DMS153 treated with DMSO at 0.1 percent for 48 hours (cell line): ENCODE data around the gene TRIM7.
"Not testable (repeated sequence)": the region's sequence is repeated elsewhere in the genome, so short reads cannot be mapped to it uniquely, and the experiment has no call there.

Experiments
- DNase-seq: peaks from one replicate; lab custom pipeline; 2025; ENCODE audit not compliant: unreplicated experiment; lab: John Stamatoyannopoulos, UW

The TRIM7 gene

DNA sequence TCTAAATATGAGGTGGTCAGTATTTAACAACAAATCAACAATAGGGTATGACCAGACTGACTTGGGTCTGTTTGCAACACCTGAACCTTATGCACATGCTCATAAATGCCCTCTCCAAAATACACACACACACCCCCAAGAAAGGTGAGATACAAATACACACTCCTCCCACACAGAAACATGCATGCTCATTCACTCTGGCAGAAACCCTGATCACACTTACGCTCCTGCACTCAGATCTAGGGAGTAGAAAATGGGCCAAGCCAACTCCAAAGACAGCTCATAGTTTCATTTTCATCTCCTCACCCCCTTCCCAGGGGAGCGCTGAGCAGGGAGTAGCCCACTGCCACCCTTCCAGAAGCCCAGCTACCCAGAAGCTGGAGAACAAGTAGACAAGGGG lies 11.3 kb downstream of the TRIM7 start:
- no peak for DNase-seq

DNA sequence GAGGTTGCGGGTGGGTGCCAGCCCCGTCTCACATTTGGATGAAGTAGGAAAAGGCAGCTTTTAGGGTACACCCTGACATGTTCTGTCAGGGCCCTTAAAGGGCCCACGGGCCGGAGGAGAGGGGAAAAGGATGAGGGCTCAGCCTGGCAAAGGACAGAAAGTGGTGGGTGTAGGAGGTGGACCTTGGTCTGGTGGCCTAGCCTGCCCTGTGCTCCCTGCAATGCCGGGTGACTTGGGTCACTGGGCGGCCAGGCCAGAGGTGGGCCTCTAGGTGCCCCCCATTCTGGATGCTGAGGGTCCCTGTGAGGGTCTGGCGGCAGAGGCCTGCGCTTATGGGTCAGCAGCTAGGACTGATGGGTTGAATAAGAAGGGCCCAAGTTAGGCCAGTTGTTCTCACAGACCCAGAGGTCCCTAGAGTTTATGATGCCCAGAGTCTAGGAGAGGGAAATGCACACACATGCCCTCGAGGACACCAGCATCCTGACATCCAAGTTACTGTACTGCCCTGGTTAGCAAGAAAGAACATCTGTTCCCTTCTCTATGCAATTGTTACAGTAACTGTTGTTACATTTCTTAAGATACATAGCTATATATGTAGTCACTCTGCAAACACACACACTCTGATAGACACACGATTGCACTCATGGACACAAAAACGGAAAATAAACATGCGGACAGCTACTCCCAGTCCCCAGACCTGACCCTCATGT lies 12.5 kb downstream of the TRIM7 start:
- DNase-seq = no peak

DNA sequence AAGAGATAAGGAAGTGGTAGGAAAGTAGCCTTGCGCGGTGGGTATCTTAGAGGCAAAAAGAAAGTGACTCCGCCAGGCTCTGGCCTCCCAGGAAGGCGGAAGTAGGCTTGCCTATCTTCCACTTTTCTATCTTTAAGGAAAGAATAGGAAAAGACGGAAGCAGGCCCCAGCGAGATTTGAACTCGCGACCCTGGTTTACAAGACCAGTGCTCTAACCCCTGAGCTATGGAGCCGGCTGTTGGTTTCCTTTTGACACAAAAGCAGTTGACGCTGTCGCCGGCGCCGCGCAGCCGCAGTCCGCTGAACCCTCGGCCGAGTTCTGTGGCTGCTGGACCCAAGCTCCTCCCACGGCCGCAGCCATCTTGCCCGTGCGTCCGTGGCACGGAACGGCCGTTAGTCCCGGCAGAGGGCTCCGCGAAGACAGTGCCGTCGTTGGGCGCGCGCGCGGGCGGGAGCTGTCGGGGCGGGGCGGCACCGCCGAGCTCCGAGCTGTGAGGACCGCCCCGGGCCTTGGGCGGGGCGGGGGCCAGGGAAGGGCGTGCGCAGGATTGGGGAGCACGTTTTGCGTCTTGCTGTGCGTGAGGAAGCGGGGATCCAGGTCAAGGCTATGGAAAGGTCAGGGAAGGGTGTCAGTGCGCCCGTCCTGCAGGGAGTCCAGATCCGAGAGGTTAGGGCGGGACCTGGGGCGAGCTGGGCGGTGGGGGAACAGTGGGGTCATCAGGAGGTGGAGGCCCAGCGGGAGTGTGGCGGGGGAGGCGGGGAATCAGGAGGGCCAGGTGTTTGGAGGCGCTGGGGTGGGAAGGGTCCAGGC lies 13.3 kb downstream of the TRIM7 start:
- no peak for DNase-seq

DNA sequence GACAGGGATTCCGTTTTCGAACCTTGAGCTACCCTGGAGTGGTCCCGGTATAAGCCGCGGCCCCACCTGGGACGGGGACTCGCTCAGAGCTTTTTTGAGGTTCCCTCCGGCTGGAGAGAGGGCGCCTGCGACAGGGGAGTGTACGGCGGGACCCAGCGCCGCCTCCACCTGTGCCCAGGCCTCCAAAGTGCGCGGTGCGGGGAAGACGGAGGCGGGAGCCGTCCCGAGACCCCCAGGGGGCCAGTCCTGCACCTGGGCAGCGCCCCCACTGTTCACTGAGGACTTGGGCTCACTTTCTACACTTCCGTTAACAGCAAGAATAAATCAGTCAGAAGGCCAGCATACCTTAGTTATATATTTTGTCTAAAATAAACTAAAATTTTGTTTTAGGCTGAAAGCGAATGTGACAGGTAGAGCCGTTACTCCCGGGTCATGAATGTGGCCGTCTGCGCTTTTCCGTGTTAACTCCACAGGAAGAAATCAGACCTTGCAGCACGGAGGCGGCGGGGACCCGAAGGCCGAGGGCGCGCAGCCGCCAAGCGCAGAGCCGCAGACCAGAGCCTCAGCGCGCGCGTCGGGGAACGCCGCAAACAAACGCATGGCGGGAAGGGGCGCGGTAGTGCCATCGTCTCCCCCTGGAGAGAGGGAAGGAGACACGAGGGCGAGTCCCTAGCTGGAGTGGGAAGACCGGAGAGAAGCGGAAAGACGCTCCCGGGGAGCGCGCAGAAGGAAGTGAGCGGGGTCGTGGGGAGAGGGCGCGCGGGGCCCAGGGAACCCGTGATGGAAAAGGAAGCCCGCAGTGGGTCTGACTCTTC lies 14.1 kb downstream of the TRIM7 start:
- DNase-seq = no peak

DNA sequence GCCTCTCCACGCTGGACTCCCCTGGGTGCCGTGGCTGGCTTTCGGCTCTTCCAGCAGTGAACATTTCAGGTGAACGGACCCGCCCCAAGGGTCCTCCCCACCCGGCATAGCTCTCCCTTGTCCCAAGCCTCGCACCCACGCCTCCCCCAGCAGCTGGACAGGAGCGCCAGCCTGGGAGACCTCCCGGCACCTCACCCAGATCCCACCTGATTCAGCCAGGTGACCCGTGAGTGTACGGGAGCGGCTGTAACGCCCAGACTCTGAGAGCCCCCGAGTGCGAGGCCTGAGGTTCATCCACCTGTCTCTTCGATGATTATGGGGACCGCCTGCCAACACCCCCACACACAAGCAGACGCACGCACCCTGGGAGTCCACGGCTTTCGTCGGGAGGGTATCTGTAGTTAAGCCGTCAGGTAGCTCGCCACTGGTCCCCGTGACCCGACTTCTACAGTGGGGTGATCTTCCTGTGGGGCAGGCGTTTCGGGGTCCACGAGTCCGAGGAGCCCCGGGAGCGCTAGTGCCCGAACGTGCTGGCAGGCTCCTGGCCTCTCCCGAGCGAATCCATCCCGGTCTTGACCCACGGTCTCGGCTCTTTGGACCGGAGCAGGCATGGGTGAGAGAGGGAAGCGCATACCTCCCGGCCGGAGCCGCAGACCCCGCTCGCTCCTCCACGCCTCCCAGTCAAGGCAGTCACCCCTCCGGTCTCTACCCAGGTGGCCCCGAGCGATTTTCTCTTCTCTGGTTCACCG lies 14.9 kb downstream of the TRIM7 start:
- no peak for DNase-seq

DNA sequence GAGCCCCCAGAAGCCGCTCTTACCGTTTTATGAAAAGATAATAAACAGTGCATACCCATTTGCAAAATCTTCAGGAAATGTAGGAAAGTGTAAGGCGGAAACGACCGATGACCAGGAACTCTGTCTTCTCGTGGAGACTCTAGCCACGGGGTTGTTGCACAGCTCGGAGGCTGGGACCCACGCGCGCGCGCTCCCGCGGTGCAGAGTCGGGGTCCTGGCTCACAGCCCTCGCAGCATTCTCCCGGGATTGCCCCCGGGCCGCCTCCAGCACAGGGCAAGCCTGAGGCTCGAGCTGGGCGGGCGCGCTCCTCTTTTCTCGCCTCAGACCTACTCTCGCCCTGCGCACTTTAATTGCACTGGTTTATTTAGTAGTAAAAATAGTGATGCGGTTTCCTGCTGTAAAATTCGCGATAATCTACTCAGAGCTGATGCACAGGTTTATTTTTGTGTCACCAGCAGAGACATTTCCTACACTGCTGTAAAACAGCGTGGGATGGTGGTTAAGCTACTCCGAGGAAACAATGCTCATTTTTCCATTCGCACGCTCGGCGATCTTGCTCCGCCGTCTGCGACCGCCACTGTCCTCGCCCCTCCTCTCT lies 15.5 kb downstream of the TRIM7 start:
- DNase-seq = no peak

DNA sequence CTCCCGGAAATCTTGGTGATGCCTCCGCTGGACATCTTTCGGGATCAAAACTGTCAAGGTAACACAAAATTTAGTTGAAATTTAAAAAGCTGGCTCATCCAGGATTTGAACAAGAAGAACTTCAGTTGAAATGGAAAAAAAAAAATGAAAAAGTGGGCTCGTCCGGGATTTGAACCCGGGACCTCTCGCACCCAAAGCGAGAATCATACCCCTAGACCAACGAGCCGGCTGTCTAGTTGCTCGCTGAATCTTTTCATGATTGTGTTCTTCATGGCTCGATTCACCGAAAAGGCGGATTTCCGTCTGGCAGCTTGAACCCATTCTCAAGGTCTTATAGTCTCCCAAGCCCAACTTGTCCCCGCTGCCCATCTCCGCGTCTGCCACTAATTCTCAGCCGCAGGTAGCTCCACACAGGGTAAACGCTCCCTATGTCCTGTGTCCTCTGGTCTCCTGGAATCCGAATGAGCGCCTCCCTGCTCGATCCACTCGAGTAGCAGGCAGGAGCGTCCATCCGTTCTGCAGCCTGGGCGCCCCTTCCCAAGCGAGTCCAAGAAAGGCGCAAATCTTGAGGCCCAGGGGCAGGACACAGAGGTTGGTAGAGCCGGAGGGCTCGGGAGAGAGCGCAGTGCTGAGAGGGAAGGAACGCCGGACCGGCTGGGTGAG lies 16.2 kb downstream of the TRIM7 start:
- no peak for DNase-seq

DNA sequence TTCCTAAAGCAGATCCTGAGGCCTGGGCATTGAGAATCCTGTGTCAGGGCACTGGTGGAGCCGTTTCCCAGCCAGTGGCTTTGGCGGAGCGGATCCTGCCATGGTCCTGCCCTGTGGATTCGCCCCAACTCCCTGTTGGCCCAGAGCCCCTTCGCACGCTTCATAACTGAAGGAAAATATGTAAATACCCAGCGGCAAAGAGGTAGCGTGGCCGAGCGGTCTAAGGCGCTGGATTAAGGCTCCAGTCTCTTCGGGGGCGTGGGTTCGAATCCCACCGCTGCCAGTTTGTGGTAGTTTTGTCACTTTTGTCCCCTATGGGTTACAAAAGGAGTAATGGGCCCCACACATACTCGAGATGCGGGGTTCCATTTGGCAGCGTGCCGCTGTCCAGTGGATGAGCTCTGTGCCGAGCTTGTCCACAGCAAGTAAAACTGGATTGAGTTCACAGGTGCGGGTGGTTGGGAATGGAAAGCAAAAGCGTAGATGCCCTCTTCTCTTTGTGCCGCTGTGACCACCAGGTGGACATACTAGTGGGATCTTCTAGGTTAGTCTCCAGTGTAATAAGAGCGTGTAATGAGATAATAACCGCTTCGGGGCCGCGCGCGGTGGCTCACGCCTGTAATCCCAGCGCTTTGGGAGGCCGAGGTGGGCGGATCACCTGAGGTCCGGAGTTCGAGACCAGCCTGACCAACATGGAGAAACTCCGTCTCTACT lies 17.3 kb downstream of the TRIM7 start:
- DNase-seq = no peak

DNA sequence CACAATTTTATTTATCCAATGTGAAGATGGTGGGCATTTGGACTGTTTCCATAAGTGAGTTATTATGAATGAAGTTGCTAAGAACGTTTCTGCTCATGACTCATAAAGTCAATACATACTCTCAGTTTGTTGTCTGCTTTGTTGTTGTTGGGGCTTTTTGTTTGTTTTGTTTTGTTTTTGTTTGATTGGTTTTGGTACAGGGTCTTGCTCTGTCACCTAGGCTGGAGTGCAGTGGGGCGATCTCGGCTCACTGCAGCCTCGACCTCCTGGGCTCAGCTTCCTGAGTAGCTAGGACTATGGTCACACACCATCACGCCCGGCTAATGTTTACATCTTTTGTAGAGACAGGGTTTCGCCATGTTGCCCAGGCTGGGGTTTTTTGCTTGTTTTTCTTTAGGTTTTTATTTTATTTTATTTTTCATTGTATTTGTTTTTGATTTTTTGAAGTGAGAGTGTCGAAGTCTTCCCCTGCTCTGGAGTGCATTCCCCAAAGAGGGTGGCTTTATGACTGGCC lies 18.0 kb downstream of the TRIM7 start:
- no peak for DNase-seq

DNA sequence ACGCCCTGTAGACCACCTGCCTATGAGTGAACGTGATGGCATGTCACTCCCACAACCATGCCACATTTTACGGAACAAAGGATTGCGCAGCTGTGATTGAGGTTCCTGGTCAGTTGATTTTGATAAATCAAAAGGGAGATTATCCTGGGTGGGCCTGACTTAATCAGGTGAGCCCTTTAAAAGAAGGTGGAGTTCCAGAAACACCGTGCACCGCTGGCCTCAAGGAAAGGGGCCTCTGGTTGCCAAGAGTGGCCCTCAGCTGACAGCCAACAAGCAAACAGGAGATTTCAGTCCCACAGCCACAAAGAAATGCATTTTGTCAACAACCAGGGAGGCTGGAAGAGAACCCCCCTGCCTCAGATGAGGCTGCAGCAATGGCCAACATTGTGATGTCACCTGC lies 19.0 kb downstream of the TRIM7 start:
- no peak for DNase-seq

DNA sequence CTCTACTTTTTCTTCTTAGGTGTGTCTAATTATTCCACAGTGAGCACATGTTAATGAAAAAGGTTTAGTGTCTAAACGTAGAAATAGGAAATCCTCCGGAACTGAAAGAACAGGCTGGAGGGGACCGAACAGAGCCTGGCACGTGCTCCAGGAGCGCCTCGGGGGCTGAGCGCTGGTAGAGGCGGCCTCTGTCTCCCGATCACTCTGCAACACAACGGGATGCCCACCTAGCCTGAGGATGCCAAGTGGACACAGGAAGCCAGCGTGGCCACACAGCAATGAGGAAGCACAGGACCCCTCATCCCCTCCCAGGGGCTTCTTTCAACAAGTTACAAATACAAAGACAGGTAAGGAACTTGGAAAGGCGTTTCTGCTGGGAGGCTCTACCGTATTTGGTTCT lies 19.4 kb downstream of the TRIM7 start:
- DNase-seq = no peak

DNA sequence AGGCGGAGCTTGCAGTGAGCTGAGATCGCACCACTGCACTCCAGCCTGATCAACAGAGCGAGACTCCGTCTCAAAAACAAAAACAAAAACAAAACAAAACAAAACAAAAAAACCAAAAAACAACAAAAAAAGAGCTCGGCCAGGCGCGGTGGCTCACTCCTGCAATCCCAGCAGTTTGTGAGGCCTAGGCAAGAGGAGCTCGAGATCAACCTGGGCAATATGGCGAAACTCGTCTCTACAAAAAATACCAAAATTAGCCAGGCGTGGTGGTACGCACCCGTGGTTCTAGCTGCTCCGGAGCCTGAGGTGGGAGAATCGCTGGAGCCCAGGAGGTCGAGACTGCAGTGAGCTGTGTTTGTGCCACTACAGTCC lies 20.2 kb downstream of the TRIM7 start:
- DNase-seq = no peak

DNA sequence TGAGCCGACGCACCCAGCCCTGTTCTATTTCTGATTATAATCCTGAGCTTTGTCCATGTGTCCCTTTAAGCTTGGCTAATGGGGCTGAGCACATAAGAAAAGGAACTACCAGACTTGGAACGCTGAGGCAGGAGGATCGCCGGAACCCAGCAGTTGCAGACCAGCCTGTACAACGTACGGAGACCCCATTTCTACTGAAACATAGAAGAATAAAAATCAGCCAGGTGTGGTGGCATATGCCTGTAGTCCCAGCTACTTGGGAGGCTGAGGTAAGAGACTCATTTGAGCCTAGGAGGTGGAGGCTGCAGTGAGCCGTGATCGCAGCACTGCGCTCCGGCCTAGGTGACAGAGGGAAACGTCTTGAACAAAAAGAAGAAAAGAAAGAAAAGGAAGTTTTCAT lies 22.3 kb downstream of the TRIM7 start:
- DNase-seq = no peak

DNA sequence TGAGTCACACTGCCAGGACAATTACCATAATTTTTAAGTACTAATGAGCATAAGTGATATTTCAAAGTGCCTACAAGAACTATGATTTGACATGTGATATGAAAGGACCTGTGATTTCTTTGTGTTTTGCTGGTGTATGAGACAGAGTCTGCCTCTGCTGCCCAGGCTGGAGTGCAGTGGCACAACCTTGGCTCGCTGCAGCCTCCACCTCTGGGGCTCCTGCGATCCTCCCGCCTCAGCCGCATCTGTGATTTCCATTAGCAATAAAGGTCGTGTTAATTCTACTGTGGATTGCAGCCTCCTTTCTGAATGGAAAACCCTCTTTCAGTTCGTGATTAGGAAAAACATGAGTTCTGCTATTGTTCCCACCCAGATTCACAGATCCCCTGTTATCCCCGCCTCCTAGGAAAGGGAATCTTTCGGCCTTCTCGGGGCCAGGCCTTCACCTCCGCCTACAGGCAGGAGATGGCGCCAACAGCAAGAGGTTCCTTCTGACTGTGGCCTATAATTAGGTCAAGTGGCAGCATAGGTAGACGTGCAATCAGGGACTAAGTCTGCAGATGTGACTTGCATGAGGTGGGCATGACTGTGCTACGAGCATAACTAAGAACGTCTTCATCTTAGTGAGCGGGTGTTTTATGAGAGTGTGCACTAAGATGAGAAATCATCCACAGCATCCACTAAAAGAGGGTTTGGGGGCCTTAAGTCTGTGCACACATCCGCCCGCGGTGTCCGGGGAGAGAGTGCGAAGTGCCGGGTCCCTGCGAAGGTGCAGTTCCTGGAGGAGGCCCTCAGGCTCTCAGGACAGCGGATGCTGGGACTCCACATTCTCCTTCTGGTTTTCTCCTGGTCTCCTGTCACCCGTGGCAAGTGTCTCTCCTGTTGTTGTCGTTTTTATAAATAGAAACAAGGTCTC lies 23.1 kb downstream of the TRIM7 start:
- no peak for DNase-seq

DNA sequence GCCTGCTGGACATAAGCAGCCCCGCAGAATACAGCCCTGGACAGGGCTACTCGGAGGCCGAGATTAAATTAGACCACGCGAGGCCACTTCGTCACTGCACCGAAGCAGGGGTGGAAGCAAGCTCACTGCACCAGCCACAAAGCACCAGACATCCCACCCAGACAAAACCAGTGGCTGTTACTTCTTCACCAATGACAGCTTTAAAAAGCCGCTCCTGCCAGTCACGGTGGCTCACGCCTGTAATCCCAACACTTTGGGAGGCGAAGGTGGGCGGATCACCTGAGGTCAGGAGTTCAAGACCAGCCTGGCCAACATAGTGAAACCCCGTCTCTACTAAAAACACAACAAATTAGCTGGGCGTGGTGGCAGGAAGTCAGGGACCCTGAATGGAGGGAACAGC lies 27.4 kb downstream of the TRIM7 start:
- DNase-seq = not testable (repeated sequence)

DNA sequence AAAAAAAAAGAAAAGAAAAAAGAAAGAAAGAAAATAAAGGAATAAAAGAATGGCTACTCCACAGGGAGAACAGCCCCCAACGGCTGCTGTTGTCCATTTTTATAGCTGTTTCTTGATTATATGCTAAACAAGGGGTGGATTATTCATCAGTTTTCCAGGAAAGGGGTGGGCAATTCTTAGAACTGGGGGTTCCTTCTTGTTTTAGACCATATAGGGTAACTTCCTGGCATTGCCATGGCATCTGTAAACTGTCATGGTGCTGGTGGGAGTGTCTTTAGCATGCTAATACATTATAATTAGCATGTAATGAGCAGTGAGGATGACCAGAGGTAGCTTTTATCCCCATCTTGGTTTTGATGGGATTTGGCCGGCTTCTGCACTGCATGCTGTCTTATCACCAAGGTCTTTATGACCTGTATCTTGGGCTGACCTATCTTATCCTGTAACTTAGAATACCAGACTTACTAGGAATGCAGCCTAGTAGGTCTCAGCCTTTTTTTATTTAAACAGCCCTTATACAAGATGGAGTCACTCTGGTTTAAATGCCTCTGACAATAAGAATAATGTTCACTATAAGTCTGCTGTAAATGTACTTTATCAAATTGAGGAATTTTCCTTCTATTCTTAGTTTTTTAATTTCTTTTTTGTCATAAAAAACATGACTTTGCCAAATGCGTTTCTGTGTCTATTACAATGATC lies 28.6 kb downstream of the TRIM7 start:
- no peak for DNase-seq

DNA sequence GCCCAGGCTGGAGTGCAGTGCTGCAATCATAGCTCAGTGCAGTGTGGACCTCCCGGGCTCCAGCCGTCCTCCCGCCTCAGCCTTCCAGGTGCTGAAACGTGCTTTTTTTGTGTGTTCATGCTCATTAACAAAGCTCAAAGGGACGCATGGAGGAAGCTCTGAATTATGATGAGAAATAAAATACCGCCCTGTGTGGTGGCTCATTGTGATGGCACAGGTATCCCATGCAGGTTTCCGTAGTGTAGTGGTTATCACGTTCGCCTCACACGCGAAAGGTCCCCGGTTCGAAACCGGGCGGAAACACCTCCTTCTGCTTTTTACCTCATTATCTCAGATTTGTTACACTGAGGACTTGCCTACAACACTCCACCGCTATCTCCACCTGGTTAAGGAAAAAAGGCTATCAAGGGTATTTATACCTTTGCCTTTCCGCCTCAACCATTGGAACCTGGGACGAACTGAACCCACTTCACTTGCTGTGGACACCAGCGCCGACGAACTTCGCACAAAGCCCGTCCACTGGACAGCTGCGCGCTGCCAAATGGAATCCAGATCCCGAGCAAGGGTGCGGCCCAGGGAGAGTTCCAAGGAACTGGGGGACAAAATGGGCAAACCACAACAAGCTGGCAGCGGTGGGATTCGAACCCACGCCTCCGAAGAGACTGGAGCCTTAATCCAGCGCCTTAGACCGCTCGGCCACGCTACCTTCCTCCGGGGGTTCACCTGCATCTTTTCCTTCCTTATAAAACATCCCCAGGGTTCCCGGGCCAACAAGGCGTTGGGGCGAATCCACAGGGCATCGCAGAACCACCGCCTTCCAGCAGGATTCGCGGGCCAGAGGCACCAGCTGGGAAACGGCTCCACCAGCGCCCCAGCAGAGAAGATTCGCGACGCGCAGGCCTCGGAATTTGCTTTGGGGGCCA lies 31.3 kb downstream of the TRIM7 start:
- DNase-seq = no peak
